K562 (cell line): Measurements from ENCODE around the gene APLF. TPM values are rescaled to one million over a fixed set of nuclear protein-coding genes. Genes with fewer than 3 reads are reported as not detected.

Source experiments
- AFF1 ChIP-seq, 2 experiments: fragments of 450-650 bp; IDR thresholded peaks; 2 replicates each; pipeline ENCODE4 v1.6.1; 2018; ENCODE audit warnings: mild to moderate bottlenecking in 2 of 2, low read depth in 1 of 2; ENCODE audit not compliant: partially characterized antibody in 2 of 2
- FIP1L1 ChIP-seq: fragments of 200-400 bp; formaldehyde crosslinking; IDR thresholded peaks from 2 replicates; pipeline ENCODE4 v1.6.1; 2018; ENCODE audit warnings: mild to moderate bottlenecking, low read depth, low read length; ENCODE audit not compliant: poor library complexity, severe bottlenecking
- GABPB2 ChIP-seq: fragments of 250-450 bp; sonication (Bioruptor Pico); conservative IDR thresholded peaks from 2 replicates; pipeline ENCODE4 v1.5.1; 2021; ENCODE audit warnings: mild to moderate bottlenecking
- HNRNPH1 ChIP-seq: fragments of 200-400 bp; formaldehyde crosslinking; optimal IDR thresholded peaks from 2 replicates; pipeline ENCODE3; 2017; ENCODE audit warnings: low read depth, mild to moderate bottlenecking, low read length, moderate library complexity
- MCM7 ChIP-seq, 2 experiments: fragments of 450-650 bp; IDR thresholded peaks; 2 replicates each; pipeline ENCODE4 v1.6.1; 2016 to 2018
- NFIC ChIP-seq: fragments of 450-650 bp; IDR thresholded peaks from 2 replicates; pipeline ENCODE4 v1.6.1; 2017; ENCODE audit warnings: mild to moderate bottlenecking, inconsistent platforms
- POLR3A ChIP-seq: IDR thresholded peaks from 2 replicates; pipeline ENCODE4 v1.6.1; 2011; ENCODE audit warnings: borderline replicate concordance, mild to moderate bottlenecking, moderate library complexity; ENCODE audit not compliant: insufficient read length, insufficient read depth; ENCODE audit errors: extremely low read depth
- PPARD ChIP-seq: fragments of 250-450 bp; sonication (Bioruptor Pico); IDR thresholded peaks from 2 replicates; pipeline ENCODE4 v1.8.0; 2022; ENCODE audit warnings: inconsistent platforms, mild to moderate bottlenecking, moderate library complexity
- RB1 ChIP-seq: fragments of 450-650 bp; IDR thresholded peaks from 2 replicates; pipeline ENCODE4 v1.6.1; 2017; ENCODE audit warnings: low read depth, mild to moderate bottlenecking
- RBBP5 ChIP-seq: fragments of 200-600 bp; sonication (generic); IDR thresholded peaks from 2 replicates; pipeline ENCODE4 v1.6.1; 2012; ENCODE audit warnings: borderline replicate concordance, mild to moderate bottlenecking, low read length, control low read depth, inconsistent platforms; ENCODE audit not compliant: insufficient read depth, poor library complexity, severe bottlenecking
- SMARCA5 ChIP-seq: fragments of 450-650 bp; IDR thresholded peaks from 2 replicates; pipeline ENCODE4 v1.6.1; 2016
- SRF ChIP-seq, 2 experiments: fragments of 250-450, 450-650 bp in 1 of 2; sonication (Bioruptor Pico) in 1 of 2; sonication (generic) in 1 of 2; formaldehyde crosslinking; IDR thresholded peaks; 2 replicates each; pipeline versions ENCODE4 v1.5.0 to v1.5.1; 2020 to 2022; ENCODE audit warnings: mild to moderate bottlenecking in 1 of 2, missing genetic modification reagents in 1 of 2
- TRIM28 ChIP-seq: fragments of 450-650 bp; IDR thresholded peaks from 2 replicates; pipeline ENCODE4 v1.6.1; 2017
- ZKSCAN1 ChIP-seq: fragments of 150-350 bp; IDR thresholded peaks from 2 replicates; pipeline ENCODE4 v1.6.1; 2016; ENCODE audit warnings: low read depth, low read length
- ZNF174 ChIP-seq: fragments of 250-450 bp; sonication (Bioruptor Pico); IDR thresholded peaks from 2 replicates; pipeline ENCODE4 v1.4.0; 2020; ENCODE audit warnings: mild to moderate bottlenecking
- ZNF232 ChIP-seq: sonication (generic); formaldehyde crosslinking; IDR thresholded peaks from 2 replicates; pipeline ENCODE4 v1.8.0; 2022; ENCODE audit warnings: mild to moderate bottlenecking, missing genetic modification reagents
- ZNF778 ChIP-seq: fragments of 450-650 bp; formaldehyde crosslinking; IDR thresholded peaks from 2 replicates; pipeline ENCODE4 v1.4.0; 2020; ENCODE audit warnings: mild to moderate bottlenecking, moderate library complexity
- polyA plus RNA-seq, 8 experiments: library from polyadenylated mRNA; depleted of rRNA in 4 of 8; stranded (reverse) in 5 of 8; unstranded in 3 of 8; fragments of >200 nt; fragmentation: Nextera tagmentation in 2 of 8; fragmentation: Illumina TruSeq in 1 of 8; extraction: Ambion mirVana in 2 of 8; extraction: Trizol in 1 of 8; gene quantifications; 2 replicates each; pipeline versions ENCODE4 v1.2.1 to v1.2.3, GENCODE V29; 2011 to 2014; ENCODE audit warnings: inconsistent platforms in 1 of 8, missing spikeins in 1 of 8
- total RNA-seq, 7 experiments: library from RNA; depleted of rRNA in 6 of 7; stranded (reverse); fragments of >200 nt in 6 of 7; fragmentation: Illumina TruSeq in 2 of 7; extraction: Trizol in 2 of 7; gene quantifications; 2 replicates each; pipeline versions ENCODE4 v1.2.1 to v1.2.3, GENCODE V29; 2011 to 2021; ENCODE audit warnings: low replicate concordance in 1 of 7
- TF ChIP-seq, protein P1 (sequence below): fragments of 450-650 bp; IDR thresholded peaks from 2 replicates; pipeline ENCODE4 v1.6.1; 2017; ENCODE audit warnings: antibody characterized with exemption, mild to moderate bottlenecking
- TF ChIP-seq, protein P2 (sequence below): conservative IDR thresholded peaks from 2 replicates; pipeline ENCODE4 v1.6.1; 2011; ENCODE audit warnings: low read depth, mild to moderate bottlenecking, low read length; ENCODE audit not compliant: control insufficient read depth

The APLF gene
- total and polyA plus RNA-seq, 9 of the 15 experiments (the other 6 are each of a cell fraction or from before 2014, with no cell fraction given) = 0.07 to 1.1 (median 0.71) TPM

- TF ChIP-seq, protein P1, sequence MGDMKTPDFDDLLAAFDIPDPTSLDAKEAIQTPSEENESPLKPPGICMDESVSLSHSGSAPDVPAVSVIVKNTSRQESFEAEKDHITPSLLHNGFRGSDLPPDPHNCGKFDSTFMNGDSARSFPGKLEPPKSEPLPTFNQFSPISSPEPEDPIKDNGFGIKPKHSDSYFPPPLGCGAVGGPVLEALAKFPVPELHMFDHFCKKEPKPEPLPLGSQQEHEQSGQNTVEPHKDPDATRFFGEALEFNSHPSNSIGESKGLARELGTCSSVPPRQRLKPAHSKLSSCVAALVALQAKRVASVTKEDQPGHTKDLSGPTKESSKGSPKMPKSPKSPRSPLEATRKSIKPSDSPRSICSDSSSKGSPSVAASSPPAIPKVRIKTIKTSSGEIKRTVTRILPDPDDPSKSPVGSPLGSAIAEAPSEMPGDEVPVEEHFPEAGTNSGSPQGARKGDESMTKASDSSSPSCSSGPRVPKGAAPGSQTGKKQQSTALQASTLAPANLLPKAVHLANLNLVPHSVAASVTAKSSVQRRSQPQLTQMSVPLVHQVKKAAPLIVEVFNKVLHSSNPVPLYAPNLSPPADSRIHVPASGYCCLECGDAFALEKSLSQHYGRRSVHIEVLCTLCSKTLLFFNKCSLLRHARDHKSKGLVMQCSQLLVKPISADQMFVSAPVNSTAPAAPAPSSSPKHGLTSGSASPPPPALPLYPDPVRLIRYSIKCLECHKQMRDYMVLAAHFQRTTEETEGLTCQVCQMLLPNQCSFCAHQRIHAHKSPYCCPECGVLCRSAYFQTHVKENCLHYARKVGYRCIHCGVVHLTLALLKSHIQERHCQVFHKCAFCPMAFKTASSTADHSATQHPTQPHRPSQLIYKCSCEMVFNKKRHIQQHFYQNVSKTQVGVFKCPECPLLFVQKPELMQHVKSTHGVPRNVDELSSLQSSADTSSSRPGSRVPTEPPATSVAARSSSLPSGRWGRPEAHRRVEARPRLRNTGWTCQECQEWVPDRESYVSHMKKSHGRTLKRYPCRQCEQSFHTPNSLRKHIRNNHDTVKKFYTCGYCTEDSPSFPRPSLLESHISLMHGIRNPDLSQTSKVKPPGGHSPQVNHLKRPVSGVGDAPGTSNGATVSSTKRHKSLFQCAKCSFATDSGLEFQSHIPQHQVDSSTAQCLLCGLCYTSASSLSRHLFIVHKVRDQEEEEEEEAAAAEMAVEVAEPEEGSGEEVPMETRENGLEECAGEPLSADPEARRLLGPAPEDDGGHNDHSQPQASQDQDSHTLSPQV = 0 out of 2 replicates have a peak, but pooled peaks have one; percentile 61
- TF ChIP-seq ZNF232 (CRISPR knock-in tag) = no peak
- no peak for TF ChIP-seq GABPB2 (CRISPR knock-in tag)
- no peak for TF ChIP-seq PPARD
- peak; percentile 31; the same call in 1 of the 2 replicates for TF ChIP-seq RB1
- no peak for TF ChIP-seq SMARCA5
- TF ChIP-seq HNRNPH1 = no peak
- no peak for TF ChIP-seq AFF1 (IDR thresholded peaks at IDR 0.05; ENCODE audit: low read depth in 1 of 2, partially characterized antibody in 2 of 2)
- TF ChIP-seq SRF (CRISPR knock-in tag; IDR thresholded peaks at IDR 0.05) = no peak
- no peak for TF ChIP-seq MCM7 (IDR thresholded peaks at IDR 0.05)
- no peak for TF ChIP-seq NFIC
- no peak for TF ChIP-seq POLR3A
- TF ChIP-seq FIP1L1 = no peak
- TF ChIP-seq, protein P2, sequence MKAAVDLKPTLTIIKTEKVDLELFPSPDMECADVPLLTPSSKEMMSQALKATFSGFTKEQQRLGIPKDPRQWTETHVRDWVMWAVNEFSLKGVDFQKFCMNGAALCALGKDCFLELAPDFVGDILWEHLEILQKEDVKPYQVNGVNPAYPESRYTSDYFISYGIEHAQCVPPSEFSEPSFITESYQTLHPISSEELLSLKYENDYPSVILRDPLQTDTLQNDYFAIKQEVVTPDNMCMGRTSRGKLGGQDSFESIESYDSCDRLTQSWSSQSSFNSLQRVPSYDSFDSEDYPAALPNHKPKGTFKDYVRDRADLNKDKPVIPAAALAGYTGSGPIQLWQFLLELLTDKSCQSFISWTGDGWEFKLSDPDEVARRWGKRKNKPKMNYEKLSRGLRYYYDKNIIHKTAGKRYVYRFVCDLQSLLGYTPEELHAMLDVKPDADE = no peak
- no peak for TF ChIP-seq ZNF174 (CRISPR knock-in tag)
- no peak for TF ChIP-seq RBBP5
- no peak for TF ChIP-seq ZKSCAN1
- no peak for TF ChIP-seq ZNF778
- TF ChIP-seq TRIM28 = no peak
Measured at GRCh38 chr2:68441179-68441993, 26.0 kb upstream of the APLF start (continued).
